Measurements from ENCODE around the gene CLCN1.

The CLCN1 gene

DNA sequence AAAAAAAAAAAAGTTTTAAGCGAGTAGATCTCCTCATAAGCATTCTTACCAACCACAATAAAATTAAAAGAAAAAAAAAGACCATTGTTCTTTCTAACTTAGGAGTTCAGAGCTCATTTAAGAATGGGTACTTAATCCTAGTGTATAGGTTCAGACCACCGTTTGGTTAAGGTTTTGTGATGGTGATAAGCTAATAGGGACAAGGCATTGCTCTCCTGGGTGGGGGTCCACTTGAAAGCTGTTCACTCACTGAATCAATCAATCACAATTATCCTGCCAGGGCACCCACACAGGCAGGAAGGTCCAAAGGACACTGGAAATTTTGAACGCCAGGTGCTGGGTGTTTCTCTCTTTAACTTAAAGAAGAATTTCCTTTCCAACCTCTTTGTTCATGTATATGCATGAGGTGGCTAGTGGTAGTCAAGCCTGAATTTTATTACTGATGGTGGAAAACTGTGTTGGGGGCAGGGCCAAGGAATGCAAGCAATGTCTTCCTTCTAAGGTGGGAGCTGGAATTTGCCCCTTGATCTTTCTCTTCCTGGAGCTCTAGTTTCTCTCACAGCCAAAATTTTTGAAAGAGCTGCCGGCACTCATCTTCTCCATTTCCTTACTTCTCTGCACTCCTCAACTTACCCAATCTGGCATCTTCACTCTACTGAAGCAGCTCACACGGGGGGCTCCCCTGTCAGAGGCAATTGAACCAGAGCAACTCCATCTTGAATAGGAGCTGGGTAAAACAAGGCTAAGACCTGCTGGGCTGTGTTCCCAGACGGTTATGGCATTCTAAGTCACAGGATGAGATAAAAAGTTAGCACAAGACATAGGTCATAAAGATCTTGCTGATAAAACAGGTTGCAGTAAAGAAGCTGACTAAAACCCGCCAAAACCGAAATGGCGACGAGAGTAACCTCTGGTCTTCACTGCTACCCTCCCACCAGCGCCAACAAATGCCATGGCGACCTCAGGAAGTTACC is 54.1 kb downstream of the CLCN1 start:
- no peak for DNase-seq

DNA sequence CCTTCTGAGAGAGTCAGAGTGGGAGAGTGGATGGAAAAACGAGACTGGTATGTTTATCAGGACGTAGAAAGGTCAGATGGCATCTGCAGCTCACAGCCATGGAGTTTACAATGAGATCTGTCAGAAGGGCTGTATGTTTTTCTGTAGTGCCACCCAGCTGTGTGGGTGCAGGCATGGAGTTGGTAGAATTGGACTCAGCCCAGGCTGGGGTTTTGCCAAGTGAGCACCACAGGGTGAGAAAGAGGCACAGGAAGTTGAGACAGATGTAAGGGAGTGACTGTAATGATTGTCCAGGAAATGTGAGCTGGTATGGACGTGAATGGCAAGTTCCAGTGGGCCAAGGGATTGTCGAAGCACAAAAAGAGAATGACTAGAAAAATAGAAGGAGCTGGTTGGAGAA is 56.2 kb downstream of the CLCN1 start:
- no peak for DNase-seq

DNA sequence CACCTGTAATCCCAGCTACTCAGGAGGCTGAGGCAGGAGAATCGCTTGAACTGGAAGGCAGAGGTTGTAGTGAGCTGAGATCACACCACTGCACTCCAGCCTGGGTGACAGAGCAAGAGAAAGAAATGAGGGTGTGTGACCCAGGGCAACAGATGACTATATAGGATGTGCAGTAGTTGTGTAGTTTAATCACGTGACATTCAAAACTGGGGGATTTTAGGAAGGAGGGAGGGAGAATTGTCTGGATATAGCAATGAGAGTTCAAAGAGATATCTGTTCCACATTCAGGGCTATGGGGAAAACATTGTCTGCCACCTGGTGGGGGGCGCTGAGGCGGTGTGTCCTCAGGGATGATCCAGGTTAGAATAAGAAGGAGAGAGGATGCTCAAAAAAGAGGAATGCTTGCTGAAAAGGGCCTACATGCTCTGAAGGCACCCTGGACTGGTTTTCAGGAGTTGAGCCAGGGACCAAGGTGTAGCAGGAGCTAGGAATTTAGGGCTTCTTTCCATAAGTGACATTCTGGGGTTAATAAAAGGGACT is 57.4 kb downstream of the CLCN1 start:
- no peak for DNase-seq

DNA sequence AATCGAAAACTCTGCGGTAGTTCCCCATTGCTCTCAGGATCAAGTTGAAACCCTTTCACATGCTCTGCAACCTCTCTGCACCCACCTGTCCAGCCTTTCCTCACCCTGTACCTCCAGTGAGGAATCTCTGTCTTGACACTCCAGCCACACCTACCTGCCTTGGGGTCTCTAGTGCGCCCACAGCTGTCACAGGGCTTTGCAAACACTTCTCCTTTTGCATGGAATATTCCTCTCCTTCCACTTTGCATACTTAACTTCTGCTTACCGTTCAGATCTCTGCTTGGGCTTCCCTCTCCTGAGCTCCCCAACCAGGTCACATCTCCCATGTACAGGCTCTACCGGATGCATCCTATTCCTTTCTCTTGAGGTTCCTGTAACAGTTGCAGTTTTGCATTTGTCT is 58.6 kb downstream of the CLCN1 start:
- no peak for DNase-seq

DNA sequence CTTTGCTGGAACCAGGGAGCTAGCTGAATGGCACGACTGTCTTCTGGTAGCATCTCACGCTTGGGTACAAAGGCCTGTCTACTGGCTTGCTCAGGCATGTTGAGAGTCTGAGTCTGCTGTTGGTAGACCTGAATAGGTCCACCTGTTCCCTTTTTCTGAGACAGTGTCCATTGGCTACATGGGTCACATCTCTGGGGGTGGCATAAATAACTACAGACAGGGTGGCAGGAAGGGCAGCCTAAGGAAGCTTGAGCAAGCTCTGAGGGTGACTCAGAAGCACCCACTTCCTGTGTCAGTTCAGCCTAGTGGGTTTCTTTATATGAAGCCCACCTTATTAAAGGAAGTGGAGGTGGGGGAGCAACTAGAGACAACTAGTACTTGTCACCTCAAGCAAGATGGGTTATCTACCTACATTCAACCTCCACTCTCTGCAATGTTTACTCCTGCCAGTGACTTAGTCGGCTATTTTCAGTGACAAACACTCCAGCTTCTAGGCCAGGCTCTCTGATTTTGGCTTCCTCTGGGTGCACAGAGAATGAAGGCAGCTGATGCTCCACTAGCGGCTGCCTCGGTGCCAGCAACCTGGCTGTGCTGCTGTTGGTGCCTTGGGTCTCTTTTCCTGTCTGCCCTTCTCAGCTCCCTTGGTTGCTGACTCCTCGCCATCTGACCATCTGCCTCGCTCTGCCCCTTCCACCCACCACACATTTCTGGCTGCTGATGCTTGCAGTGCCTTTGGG is 59.6 kb downstream of the CLCN1 start:
- peak; percentile 76 for DNase-seq

DNA sequence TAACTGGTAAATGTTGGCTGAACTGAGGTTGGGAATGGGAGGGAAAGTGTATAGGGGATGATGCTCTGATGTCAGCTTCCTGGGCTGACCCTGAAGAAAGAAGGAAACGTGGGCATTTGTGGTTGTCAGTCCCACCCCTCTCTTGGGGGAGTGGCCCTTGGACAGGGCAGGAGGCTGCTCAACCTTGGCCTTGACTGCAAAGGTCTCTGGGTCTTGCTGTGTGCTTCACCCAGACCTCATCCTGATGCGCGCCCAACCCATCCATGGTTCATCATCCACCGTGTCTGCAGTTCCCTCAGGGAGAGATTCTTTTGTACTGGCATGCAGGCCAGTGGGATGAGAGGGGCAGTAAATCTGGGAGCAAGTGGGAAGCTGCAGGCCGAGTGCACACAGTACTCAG is 60.5 kb downstream of the CLCN1 start:
- DNase-seq = peak; percentile 49

DNA sequence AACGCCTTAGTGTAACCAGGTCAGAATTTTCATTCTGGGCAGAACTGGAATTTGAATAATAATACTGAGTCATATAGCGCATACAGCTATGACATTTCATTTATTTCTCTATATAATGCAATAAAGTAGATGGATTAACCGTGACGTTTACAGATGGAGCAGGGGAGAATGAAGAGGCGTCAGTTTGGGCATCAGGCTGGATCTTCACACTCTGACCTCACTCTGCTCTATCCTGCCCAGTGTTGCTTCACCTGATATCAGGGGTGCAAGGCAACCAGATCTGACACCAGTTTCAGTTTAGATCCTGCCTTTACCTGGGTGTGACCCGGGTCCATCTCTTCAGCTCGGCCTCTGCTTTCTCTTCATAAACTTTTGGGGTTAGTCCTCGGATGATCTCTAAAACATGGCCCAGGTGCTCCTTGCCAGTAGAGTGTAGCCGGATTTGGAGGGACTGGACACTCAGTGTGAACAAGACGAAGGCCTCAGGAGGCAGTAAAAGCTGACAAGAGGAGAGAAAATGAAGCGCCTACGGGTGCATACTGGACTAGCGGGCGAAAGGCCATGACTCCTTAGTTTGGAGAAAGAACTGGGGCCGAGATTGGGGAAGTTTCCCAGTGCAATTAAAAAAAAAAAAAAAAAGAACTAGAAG is 63.8 kb downstream of the CLCN1 start:
- peak; percentile 51 for DNase-seq

DNA sequence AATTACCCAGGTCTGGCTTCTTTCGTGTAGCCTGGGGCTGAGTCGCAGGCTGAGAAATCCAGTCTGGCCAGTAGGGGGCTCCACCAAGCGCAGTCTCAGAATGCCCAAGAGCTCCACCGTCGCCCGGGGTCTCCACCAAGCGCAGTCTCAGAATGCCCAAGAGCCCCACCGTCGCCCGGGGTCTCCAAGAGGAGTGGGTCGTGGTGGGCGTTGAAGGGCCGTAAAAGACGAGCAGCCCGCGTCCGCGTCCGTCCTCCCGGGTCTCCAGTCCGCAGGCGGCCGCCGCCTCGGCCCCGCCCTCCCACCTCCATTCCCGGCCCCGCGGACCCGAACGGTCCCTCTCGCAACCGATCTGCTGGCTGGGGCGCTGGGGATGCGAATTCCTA is 64.3 kb downstream of the CLCN1 start:
- peak; percentile 79 for DNase-seq

DNA sequence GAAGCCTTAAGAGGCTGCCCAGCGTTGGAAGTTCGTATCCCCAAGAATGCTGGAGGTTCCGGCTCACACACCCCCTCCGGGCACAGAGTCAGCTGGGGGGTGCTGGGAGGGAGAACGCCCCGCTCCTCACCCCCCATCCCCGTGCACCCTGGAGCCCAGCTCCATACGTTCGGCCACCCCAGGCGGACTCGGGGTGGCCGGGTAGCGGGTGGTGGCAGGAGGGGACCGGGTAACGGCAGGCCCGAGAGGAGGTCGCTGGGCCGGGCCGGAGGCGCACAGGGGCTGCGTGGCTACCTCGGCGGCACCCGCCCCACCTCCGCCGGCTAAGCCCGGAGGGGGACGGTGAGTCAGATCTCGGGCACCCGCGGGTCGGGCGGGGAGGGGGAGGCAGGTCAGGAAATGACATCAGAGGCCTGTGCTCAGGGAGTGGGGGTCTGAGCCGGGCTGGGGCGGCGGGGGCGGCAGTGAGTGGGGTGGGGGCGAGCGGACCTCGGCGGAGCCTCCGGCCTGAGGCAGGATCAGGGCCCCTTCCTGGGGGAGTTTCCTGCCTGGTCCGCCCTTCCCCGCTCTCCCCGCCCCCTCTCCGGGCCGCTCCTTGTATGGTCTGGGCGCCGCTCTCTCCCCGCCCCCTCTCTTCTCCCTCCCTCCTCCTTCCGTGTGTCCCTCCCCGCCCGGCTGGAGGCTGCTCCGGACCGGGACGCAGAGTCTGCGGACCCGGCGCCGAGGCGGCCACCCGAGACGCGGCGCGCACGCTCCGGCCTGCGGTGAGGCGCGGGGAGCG is 64.9 kb downstream of the CLCN1 start, which contains the start of gene ZYX:
Gene ZYX (plus strand): TSS at position 700 of the 781 bp plus-strand sequence. CDS start 227 bp downstream, outside the sequence.
- DNase-seq = peak; percentile 97

DNA sequence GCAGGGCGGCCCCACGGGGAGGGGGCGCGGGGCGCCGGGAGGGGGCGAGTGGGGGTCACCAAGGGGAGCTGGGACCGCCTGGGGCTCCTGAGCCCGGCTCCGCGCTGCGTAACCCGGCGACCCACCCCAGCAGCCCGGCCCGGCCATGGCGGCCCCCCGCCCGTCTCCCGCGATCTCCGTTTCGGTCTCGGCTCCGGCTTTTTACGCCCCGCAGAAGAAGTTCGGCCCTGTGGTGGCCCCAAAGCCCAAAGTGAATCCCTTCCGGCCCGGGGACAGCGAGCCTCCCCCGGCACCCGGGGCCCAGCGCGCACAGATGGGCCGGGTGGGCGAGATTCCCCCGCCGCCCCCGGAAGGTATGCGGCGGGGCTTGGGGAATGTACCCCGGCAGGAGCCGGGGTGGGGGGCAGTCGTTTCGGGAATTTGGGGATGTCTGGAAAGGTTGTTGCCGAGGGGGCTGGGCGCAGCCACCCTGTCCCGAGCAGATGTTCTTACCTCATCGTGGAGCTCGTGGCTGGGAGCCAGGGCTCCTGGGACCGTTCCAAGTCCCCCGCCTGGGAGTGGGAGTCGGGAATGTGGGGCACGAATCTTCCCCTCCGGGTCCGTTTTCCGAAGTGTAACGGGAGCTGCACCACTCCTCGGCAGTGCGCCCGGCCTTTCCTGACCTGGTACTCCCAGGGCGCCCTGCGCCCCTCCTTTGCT is 65.7 kb downstream of the CLCN1 start:
- DNase-seq = no peak

DNA sequence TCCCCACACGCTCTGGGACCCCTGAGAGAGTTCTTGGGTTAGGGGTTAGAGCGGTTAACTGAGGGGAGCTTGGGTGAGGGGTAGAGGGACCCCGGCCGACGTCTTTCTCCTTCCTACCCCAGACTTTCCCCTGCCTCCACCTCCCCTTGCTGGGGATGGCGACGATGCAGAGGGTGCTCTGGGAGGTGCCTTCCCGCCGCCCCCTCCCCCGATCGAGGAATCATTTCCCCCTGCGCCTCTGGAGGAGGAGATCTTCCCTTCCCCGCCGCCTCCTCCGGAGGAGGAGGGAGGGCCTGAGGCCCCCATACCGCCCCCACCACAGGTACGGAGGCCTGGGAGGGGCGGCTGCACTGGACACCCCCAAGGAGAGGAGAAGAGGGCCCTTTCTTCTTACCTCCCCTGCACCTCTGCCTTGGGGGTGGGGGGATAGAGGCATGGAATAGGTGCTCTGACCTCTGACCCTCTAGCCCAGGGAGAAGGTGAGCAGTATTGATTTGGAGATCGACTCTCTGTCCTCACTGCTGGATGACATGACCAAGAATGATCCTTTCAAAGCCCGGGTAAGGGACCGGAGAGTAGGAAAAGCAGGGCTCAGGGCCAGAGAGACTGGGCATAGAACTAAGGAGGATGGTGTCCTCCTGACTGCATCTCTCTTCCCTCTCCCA is 66.3 kb downstream of the CLCN1 start:
- no peak for DNase-seq

DNA sequence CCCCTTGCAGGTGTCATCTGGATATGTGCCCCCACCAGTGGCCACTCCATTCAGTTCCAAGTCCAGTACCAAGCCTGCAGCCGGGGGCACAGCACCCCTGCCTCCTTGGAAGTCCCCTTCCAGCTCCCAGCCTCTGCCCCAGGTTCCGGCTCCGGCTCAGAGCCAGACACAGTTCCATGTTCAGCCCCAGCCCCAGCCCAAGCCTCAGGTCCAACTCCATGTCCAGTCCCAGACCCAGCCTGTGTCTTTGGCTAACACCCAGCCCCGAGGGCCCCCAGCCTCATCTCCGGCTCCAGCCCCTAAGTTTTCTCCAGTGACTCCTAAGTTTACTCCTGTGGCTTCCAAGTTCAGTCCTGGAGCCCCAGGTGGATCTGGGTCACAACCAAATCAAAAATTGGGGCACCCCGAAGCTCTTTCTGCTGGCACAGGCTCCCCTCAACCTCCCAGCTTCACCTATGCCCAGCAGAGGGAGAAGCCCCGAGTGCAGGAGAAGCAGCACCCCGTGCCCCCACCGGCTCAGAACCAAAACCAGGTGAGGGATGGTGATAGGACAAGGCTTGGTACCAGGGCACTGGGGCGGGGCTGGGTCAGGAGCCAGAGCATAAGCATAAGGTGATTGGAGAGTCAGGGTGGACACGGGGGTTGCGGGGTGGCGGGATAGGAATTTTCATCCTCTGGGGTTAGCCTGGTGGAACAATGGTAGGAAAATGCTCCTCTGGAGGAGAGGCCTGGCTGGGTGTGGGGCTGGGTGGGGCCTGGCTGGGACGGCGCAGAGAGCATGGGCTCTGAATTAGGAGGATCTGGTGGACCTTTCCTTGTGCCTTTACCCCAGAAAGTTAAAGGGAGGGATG is 67.1 kb downstream of the CLCN1 start:
- DNase-seq = no peak

DNA sequence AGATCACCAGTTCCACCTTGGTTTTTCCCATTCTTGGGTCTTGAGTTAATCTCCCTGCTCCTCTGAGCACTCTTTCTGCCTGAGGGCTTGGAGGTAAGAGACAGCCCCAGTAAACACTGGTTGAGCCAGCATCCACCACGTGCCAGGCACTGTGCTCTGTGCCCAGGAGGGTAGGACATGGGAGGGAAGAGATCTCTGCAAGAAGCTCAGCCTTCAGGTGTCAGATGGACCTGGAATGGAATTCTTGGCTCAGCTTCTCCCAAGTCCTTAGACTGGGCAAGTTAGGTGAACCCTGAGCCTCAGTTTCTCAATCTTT is 67.7 kb downstream of the CLCN1 start:
- DNase-seq = no peak

DNA sequence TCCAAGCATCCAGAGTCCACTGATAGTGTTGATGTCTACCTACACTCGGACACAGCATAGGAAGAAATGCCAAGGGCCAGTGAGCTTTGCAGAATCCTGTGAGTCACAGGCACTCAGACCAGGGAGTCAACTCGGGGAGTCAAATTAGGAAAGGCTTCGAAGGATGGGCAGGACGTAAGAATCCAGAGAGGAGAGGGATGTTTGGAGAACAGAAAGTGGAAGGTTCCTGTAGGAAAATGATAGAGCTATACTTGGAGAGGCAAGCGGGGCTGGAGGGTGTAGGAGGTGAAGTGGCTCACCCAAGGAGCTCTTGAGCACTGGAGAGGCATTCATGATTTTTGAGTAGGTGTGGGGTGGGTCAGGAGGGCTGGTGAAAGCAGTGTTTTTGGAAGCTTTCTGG is 68.2 kb downstream of the CLCN1 start:
- DNase-seq = no peak

DNA sequence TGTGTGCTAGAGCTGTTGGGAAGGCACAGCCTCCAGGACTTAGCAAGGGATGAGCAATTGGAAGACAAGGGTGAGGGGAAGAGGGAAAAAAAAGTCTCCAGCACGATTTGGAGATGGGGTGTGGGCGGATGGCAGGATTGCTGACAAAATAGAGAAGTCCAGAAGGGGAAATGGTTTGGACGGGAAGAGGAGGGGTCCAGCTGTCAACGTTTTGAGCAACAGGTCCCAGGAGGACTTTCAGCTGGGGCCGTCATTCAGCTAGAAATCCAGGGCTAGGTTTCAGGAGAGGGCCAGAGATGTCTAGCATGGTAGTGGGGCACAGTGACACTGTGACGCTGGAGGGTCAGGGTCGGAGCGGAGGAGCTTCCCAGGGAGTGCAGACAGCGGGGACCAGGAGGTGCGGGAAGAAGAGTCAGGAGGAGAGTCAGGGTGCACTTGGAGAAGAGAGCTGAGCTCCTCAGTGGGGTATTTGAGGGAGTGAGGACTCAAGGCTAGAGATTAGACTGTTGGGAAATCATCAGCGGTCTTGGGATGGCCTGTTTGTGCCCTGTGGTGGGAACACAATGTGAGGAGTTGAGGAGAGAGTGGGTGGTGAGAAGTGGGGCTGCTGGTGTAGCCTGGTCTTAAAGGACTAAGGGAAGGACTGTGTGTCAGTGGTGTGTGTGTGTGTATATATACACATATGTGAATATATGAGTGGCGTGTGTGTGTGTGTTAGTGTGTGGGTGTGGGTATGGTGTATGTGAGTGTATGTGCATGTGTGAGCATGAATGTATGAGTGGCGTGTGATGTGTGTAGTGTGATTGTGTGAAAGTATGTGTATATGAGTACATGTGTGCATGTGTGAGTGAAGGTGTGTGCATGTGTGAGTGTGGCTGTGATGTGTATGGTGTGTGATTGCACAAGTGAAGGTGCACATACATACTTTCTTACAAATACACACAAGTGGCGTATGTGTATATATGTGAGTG is 69.0 kb downstream of the CLCN1 start:
- no peak for DNase-seq

DNA sequence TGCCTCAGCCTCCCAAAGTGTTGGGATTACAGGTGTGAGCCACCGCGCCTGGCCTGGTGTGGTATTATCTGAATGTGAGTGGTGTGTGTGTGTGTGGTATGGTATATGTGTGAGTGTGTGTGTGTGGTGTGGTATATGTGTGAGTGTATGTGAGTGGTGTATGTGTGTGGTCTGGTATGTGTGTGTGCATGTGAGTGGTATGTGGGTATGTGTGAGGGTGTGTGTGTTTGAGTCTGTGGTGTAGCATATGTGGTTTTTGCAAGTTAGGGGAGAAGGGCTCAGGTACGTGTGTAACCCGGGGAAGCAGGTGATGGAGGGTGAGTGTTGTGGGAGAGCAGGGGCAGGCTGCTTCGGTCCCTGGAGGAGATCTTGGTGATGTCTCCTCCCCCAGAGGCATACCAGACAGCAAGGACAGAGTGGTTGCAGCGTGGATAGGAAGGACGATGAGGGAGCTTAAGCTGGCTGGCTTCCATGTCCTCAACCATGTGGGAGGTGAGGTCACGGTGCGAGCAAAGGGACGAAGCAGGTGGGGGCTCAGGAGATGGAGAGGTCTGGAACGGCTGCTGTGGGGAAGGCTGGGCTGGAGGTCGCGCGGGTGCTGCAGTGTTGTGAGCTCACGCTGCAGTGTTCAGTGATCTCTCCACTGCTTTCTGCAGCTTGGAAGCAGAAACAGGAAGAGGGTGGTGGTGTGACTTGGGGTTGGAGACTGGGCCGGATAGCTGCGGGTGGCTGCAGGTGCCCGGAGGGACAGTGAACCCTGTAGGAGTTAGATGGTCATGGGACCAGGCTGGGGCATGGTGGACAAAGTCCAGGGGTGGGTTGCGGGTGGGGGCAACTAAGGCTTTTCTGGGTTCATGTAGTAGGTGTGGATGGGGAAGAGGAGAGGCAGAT is 70.2 kb downstream of the CLCN1 start:
- DNase-seq = no peak

DNA sequence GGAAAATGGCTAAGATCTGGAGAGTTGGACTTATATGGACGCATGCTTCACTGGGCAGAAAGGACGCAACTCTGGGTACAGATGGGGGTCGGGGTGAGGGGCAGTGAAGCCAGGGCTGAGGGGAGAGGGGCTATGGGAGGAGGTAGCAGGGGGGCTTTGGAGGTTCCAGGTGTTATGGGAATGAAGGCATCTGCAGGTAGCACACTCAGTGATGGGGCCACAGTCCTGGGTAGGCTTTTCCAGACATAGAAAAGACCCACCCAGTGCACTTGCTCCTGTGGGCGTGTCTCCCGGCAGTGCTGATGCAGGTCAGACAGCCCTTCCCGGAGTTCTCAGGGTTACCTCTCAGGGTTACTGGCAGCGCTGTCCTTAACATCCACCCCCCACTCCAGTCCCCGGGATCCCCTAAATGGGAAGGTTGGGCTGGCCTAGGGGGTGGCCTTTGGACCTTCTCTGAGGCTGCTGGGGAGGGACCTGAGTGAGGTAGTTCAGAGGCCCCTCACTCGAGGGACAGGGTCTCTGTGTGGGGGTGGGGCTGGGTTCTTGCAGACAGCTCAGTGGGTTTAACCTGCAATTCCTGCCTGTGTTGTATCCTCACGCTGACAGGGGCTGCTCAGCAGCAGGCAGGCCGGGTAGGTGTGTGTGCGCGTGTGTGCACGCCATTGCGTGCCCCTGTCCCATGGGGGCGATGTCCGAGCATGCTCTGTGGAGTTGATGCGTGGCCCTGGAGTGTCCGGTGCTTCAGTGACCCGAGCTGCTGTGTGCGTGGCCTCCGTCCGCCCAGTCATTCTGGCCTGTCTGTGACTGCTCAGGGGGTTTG is 71.5 kb downstream of the CLCN1 start:
- no peak for DNase-seq
